GM13977 (cell line): ENCODE measurements around the gene NPPA.
"Not testable (repeated sequence)": the region's sequence is repeated elsewhere in the genome, so short reads cannot be mapped to it uniquely, and the experiment has no call there.

ENCODE experiments used
- DNase-seq: peaks from one replicate; pipeline ENCODE4 v3.0.0; 2012; ENCODE audit warnings: low spot score
- CTCF ChIP-seq: IDR thresholded peaks from 2 replicates; pipeline ENCODE4 v1.5.1; 2012; ENCODE audit warnings: mild to moderate bottlenecking, control low read depth; ENCODE audit not compliant: insufficient read depth; ENCODE audit errors: extremely low read depth, missing control alignments
- in situ Hi-C: fragments of 300-500 bp; cut with MboI; formaldehyde crosslinking; loops from one replicate; pipeline ENCODE4 v1.12.0; 2022; ENCODE audit warnings: low sequenced_read_pairs, low pct_unique_long_range_greater_than_20kb, mixed read lengths, inconsistent platforms; ENCODE audit not compliant: unreplicated experiment

NPPA gene

GRCh38 chr1:11847667-11848372, at the start of gene NPPA:
Gene NPPA, minus strand, starts transcription at chr1:11847783. Its CDS starts 99 bp downstream, at chr1:11847684.
- DNase-seq = no peak
- TF ChIP-seq CTCF = no peak
- in situ Hi-C loops = loop anchor here (10.0 kb wide), 1 partner anchor 47 kb away; no protein-coding TSS in a partner anchor

- DNase-seq = not testable (repeated sequence)
- in situ Hi-C loops = loop anchor here (10.0 kb wide), 1 partner anchor 50 kb away; the partner anchor contains the start of gene NPPA
These were observed 46.9 kb upstream of the NPPA start for GRCh38 chr1:11894501-11894900.

- TF ChIP-seq CTCF = peak; percentile 97
- in situ Hi-C loops = loop anchor here (10.0 kb wide), 1 partner anchor 49 kb away; the partner anchor contains the start of gene NPPA
- DNase-seq = peak; percentile 89
These were observed 46.3 kb upstream of the NPPA start for GRCh38 chr1:11893907-11894251.

- no peak for DNase-seq
- in situ Hi-C loops = loop anchor here (10.0 kb wide), 1 partner anchor 47 kb away; the partner anchor contains the start of gene NPPA
- TF ChIP-seq CTCF = no peak
These were observed 44.0 kb upstream of the NPPA start for GRCh38 chr1:11891433-11892186.

- in situ Hi-C loops = no loop called here
- TF ChIP-seq CTCF = no peak
These were observed 41.3 kb upstream of the NPPA start for GRCh38 chr1:11888877-11889208.

GRCh38 chr1:11888206-11888876, 40.8 kb upstream of the NPPA start:
- TF ChIP-seq CTCF = no peak
- DNase-seq = no peak
- in situ Hi-C loops = no loop called here

More at GRCh38 chr1:11888877-11889208, 41.3 kb upstream of the NPPA start:
- DNase-seq = no peak

GRCh38 chr1:11887666-11888007, 40.1 kb upstream of the NPPA start:
- no peak for TF ChIP-seq CTCF
- in situ Hi-C loops = no loop called here

More at GRCh38 chr1:11887666-11888007, 40.1 kb upstream of the NPPA start:
- no peak for DNase-seq
